HG03439 (cell line): ENCODE data around the gene CCL20.
"Not testable (repeated sequence)": the region's sequence is repeated elsewhere in the genome, so short reads cannot be mapped to it uniquely, and the experiment has no call there.

Experiments
- ATAC-seq: cut with Tn5 transposase; IDR thresholded peaks from one replicate; pipeline ENCODE4 v1.9.1; 2021; ENCODE audit warnings: mild to moderate bottlenecking, moderate library complexity; ENCODE audit not compliant: unreplicated experiment

CCL20 gene

DNA sequence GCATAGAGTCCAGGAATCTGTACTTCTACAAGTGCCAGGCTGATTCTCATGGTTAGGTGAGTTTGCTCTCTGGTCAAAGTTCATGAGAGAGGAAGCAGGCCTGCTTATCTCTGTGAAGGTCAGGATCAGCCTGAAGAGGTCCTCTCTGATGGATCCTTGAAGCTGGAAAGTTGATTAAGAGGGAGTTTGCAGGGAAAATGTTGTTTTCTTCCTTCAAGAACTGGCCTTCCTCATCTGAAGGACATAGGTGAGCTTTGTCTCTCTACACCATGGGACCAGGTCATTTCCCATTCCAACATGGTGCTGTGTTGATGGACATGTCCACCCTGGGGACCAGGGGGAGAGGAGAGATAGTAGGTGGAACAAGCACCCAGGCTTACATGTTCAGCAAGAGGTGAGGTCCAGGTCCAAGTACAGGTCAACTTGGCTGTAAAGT lies 14.9 kb downstream of the CCL20 start:
- ATAC-seq = no peak

DNA sequence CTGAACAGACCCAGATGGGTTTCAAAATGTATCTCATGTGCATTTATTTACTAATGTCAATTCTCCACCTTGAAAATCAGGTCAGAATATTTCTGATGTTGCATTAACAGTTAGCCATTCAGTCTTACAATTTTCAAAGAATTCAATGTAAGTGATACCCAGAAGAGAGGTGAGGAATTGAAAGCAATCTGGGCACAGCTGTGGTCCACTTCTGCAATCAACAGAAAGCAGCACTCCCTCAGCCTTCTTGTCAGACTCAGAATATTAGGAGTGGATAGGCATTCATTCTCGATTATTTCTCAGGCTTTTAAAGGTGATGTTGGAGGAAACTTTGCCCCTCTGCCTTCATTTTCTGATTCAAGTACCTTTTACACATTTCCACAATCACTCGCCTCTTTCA lies 15.7 kb downstream of the CCL20 start:
- no peak for ATAC-seq

DNA sequence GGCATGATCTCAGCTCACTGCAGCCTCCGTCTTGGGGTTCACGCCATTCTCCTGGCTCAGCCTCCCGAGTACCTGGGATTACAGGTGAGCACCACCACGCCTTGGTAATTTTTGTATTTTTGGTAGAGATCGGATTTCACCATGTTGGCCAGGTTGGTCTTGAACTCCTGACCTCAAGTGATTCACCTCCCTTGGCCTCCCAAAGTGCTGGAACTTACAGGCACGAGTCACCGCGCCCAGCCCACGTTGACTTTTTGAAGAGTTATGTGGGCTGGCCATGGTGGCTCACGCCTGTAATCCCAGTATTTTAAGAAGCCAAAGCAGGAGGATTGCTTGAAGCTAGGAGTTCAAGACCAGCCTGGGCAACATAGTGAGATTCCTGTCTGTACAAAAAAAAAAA lies 20.8 kb downstream of the CCL20 start:
- no peak for ATAC-seq

DNA sequence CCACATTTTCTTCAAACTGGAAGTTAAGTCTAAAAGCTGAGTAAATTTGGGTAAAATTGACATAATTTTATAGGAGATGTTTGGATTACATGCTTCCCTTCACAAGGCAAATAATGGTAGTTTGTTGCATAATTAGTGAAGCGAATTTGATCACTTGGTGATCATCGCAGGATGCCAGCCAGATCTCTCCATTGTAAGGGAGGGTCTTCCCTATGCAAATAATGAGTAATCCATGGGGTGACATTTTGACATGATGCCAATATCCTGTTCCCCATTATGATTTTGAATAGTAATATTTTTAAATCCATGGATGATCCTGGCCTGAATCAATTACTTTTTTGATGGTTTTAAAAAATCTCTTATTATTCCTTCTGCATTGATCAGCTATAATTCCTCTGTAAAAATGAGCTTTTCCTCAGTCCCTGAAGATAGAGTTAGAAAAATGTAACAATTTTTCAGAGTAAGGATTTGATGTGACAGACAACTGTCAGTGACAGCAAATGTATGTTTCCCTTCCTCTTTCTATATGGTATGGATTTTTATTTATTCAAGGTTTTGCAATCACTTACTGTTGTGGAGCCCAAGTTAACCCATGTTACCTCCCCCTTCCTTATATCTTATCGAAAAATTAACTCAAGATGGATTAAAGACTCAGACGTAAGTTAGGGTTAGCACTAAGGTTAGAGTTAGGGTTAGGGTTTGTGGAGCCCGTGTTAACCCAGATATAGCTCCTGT lies 21.4 kb downstream of the CCL20 start:
- no peak for ATAC-seq

DNA sequence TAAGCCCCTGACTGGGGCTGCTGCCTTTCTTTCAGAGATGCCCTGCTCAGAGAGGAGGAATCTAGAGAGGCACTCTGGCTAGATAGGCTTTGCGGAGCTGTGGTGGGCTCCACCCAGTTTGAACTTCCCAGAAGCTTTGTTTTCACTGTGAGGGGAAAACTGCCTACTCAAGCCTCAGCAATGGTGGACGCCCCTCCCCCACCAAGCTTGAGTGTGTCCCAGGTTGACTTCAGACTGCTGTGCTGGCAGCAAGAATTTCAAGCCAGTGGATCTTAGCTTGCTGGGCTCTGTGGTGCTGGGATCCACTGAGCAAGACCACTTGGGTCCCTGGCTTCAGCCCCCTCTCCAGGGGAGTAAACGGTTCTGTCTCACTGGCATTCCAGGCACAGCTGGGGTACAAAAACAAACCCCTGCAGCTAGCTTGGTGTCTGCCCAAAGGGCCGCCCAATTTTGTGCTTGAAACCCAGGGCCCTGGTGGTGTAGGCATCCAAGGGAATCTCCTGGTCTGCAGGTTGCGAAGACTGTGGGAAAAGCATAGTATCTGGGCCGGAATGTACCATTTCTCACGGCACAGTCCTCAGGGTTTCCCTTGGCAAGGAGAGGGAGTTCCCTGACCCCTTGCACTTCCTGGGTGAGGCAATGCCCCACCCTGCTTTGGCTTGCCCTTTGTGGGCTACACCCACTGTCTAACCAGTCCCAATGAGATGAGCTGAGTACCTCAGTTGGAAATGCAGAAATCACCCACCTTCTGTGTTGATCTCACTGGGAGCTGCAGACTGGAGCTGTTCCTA lies 25.9 kb downstream of the CCL20 start:
- ATAC-seq = not testable (repeated sequence)

DNA sequence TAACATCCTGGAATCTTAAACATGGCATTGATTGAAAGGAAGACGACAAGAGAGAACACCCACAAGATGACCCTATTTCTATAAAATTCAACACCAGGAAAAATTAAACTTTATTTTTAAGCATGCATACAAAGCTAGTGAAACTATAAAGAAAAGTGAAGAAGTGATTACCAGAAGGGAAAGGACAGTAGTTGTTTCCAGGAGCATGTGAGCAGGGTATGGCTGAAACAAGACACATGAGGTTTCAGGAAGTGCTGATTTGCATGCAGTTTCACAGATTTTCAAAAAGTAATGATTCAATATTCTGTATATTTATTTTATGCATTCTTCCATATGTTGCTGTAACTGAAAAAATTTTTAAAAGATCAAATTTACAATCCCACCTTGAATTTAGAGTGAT lies 33.2 kb downstream of the CCL20 start:
- no peak for ATAC-seq

DNA sequence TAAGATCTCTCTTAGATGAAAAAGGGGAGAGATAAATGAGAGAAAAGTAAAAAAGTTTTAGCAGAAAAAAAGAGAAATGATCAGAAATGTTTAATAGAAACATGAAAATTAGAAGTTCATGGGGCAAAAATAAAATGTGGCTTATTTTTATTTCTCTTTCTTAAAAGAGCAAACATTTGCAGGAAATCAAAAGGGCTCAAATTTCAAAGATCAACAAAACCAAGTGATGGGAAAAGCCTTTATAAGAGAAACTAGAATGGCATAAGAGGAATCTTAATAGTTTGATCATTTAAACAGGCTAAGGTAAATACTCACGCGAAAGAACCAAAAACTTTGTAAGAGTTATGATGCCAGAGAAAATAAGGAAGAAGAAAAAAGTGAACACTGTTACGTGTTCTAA lies 34.5 kb downstream of the CCL20 start:
- ATAC-seq = no peak

DNA sequence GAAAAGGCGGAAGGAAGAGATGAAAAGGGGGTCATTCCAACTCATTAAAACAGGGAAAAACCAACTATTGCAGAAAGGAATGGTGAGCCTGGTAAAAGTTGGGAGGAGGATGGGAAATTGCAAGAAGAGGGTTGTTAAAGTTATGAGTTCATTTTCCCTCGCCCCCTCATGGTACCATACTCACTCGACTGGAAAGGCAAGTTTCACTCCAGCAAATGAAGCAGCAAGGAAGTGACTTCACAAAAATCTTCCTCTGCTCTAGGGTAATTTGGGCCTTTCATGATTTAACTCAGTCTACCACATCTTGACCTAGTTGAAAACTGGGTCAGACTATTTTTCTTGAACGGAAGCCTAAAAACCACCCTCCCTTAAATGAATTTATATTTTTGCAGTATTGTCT lies 34.9 kb downstream of the CCL20 start:
- ATAC-seq = no peak

DNA sequence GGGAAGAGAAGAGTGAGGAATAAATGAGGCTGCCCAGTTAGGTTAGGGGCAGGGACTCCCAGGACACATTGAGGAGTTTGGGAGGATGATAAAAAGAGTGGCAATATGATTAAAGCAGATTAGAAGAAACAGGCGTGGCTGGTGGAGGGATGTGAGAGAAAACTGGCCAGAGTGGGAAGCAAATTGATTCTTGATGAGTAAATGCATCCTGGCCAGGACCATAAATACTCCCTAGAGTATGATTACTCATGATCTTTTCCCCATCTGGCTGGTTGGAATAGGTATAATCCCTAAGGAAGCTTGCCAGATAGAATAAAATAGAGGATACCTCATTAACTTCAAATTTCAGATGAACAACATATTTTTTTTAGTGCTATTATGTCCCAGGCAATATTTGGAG lies 36.3 kb downstream of the CCL20 start:
- no peak for ATAC-seq

DNA sequence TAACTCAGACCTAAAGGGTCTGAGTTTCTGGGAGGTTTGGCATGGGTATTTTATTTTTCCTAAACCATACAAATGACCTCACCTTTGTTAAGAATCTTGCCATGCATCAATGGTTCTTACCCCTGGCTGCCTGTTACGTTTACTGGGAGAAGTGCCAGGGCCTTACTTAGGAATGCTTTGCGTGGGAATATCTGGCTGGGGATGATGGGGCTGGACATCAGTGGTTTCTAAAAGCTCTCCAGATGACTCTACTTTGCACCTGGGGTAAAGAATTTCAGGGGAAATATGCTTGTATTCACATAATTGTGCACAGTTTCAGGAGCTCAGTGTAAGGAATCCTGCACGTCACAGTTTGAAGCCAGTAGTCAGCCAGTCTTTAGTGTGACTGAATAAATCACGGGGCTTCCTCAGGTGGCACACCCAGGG lies 39.6 kb downstream of the CCL20 start:
- no peak for ATAC-seq

DNA sequence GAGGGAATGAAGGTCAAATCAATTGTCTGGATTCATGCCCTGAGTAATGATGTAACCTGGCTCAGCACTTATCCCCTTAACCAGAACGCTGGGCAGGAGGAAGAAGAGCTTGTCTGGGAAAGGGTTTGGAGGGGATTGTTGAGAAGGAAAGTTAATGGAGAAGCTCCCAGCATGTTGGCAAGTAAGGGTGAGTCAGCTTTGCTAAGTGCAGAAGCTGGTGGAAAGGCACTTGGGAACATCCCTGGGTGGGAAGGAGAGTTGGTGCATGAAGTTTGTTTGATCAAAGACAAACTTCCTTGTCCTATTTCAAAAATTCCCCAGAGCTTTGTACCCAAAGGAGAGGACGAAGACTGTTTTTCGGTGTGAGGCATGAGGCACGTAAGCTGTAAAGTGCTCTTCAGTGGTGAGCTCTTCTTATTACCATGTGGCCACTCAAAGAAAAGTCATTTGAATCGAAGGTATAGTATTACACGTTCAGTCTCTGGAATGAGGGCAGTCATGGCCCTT lies 40.2 kb downstream of the CCL20 start:
- ATAC-seq = no peak

DNA sequence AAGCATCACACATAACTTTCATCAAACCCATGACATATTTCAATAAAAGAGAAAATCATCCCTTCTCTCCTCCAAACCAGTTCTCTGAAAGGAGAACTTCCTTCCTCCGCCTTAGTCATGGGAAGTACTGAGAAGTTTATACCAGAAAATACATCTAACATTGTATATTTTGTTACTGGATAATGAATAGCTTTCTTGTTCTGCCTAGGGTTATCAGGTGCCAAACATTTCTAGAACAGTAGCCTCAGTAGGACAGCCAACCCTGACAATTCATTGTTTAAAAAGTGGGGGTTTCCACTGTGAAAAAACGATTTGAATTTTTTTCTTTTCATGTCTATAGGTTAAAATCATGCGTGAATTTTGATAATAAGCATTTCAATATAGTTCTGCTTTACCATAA lies 41.8 kb downstream of the CCL20 start:
- no peak for ATAC-seq

DNA sequence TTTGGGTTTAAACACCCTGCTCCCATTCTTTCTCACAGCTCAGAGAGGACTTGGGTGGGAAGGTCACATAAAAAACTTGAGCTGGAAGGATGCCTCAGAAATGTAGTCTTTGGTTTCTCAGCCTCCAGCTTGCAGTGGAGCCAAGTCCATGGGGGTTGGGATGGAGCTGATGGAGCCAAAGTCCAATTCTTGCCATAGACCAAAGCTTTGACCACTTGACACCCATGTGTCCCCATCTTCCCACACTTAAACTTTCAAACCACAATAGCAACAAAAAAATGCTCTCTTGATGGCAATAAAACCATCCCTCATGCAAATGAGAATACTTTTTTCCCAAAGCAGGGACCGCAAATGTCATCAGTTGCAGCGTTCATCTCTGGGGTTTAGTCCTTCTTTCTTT lies 43.1 kb downstream of the CCL20 start:
- no peak for ATAC-seq

DNA sequence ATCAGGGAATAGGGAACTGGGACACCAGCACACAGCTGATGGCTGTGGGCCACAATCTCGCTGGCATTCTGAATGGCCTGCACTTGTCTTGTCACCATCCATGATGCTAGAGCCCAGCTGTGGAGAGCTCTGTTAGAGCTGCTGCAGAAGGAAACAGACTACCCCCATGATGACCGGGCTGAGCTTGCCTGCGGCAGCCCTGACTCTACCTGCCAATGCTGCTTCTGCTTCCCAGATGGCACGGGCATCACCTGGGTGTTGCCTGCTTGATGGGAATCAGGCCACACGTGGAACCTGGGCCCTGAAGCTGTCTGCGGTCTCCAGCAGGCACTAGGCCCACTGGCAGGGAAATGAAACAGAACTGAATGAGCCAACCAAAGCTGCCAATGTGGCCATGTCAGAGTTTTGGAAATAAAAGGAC lies 46.6 kb downstream of the CCL20 start:
- no peak for ATAC-seq

DNA sequence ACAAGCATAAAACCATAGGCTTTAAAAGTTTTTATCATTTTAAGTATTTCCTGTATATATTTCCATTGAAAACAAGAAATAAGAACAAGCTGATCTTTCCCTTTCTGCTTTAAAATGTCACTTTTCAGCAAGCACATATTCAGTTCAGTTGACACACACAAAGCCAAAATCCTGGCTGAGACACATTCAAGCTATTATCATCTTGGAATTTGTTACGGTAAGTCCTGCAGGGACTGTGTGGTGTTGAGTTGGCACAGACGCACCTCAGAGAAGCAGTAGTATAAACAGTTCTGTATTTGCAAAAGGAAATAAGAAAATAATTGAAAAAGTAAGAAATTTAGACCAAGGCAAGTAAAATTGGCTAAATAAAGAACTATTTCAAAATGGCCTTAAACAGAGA lies 47.4 kb downstream of the CCL20 start:
- ATAC-seq = no peak

DNA sequence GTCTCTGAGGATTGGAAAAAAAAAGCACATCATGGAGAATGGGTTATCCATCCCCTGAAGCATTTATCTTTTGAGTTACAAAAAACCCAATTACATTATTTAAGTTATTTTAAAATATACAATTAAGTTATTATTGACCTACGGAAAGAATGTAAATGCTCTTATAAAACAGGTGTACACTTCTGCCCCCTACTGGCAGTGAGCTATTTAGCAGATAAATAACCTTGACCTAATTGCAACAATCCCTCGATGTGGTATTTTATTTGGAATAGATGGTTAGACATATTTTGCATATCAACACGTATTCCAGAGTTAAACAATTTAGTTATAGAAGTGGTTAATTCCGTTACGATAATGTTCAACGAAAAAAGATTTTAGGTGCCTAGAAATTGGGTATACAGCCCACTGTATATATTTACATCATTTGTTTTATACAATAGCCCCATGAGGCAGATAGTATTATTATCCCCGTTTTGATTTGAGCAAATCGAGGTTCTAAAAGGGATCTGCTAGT lies 48.6 kb downstream of the CCL20 start:
- ATAC-seq = no peak

DNA sequence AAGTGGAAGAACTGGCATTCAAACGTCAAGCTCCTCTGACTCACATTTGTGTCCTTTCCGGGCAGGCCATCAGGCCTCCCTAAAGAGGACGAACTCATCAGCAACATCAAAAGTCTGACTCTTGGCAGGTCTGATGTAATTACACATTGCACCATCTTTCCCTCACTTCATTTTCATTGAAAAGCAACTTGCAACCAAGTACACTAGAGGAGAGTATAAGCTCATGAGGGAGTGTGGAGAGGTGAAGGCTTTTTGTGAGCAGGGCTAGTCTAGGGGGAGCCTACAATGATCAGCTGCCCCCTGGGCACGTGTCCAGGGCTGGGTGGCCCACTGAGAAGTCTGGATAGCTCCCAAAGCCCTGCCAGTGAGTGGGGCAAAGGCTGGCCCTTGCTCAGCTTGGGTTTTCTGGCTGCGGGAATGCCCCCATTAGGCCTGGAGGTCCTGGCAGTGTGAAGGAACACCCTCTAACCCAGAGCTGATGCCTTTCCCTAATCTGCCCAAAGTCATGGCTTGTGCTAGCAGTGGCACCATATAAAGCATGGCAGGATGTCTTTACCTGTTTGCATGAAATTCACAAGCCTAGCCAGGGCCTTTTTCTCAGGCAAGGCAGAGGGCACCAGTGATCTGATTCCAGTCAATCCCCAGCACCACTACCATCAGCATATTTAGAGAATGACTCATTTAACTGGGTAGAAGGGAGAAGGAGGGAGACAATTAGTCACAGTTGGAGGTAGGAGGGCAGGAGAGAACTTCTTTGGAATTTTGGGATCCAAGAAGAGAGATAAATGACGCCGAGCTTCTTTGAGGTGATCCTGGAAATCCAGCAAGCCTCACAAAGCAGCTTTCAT lies 49.3 kb downstream of the CCL20 start:
- ATAC-seq = no peak

DNA sequence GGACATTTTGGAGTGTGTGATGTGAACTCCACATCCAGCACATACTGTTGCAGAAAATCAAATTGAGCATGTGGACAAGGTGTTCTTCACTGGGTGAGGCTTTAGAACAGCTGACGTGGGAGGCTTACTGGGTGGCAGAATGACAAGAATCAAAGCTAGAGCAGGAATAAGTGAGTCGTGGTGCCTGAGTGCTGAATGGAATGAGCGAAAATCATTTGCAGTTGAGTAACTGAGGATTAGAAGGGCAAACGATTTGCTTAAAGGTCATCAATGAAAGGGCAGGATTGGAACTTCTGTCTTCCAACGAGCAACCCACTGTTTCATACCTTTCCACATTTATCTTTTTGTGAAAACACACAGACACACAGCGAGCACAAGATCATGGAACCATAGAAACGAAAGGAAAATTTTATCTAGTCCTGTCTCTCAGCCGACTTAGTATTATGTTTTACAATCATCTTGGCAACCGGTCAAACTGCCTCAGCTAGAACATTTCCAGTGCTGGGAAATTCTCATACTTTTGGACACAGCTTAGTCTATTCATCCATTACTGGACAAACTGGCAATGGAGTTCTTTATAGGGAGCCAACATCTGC lies 50.6 kb downstream of the CCL20 start:
- ATAC-seq = no peak

DNA sequence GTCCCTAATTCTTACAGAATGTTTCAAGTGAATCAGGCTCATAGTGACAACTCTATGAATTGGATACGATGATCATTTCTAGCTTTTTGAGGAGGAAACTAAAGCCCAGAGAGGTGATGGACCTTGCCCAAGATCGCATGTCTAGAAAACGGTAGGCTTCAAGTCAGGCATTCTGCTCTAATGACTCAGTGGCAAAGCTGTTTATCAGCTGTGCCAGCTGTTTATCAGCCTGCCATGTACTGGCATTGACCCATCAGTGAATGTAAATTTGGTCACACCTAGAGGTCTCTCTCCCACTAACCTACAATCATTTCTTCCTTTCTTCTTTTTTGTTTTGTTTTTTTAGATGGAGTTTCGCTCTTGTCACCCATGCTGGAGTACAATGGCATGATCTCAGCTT lies 51.6 kb downstream of the CCL20 start:
- no peak for ATAC-seq
